ENCODE results near the gene FAM174B.

Gene FAM174B

GRCh38 chr15:92647467-92648163 is 8.0 kb downstream of the FAM174B start:
- no peaks in the 10 kb centered on the region for H3K36me3 ChIP-seq (ENCODE audit: control insufficient read depth in 5 of 5, insufficient read depth in 5 of 5, low read length in 5 of 5)
- peaks cover 0 to 3% (median 0%) of the 10 kb centered on the region in 5 donors for H3K9me3 ChIP-seq (ENCODE audit: control insufficient read depth in 5 of 5, low read length in 5 of 5)
- no peak overlapping the region for H3K9ac ChIP-seq (ENCODE audit: low read length in 5 of 5)
- no peak overlapping the region for H3K27ac ChIP-seq (ENCODE audit: low read depth, low read length)
- H3K27me3 ChIP-seq (ENCODE audit: control insufficient read depth in 5 of 5, insufficient read depth in 4 of 5, low read length in 5 of 5) = peaks cover 0 to 4% (median 0%) of the 10 kb centered on the region in 5 donors
- no peak overlapping the region for H3K4me3 ChIP-seq (ENCODE audit: low read depth in 1 of 5, low read length in 5 of 5)
- no peaks in the 10 kb centered on the region for H3K4me1 ChIP-seq (ENCODE audit: control insufficient read depth in 5 of 5, insufficient read depth in 5 of 5, low read length in 5 of 5)

- no peak overlapping the region for H3K9ac ChIP-seq (ENCODE audit: low read length in 5 of 5)
- H3K27me3 ChIP-seq (ENCODE audit: control insufficient read depth in 5 of 5, insufficient read depth in 4 of 5, low read length in 5 of 5) = no peaks in the 10 kb centered on the region
- no peaks in the 10 kb centered on the region for H3K4me1 ChIP-seq (ENCODE audit: control insufficient read depth in 5 of 5, insufficient read depth in 5 of 5, low read length in 5 of 5)
- no peaks in the 10 kb centered on the region for H3K36me3 ChIP-seq (ENCODE audit: control insufficient read depth in 5 of 5, insufficient read depth in 5 of 5, low read length in 5 of 5)
- H3K4me3 ChIP-seq (ENCODE audit: low read depth in 1 of 5, low read length in 5 of 5) = no peak overlapping the region
- no peak overlapping the region for H3K27ac ChIP-seq (ENCODE audit: low read depth, low read length)
- H3K9me3 ChIP-seq (ENCODE audit: control insufficient read depth in 5 of 5, low read length in 5 of 5) = peaks cover 0 to 3% (median 1%) of the 10 kb centered on the region in 5 donors
Measured at GRCh38 chr15:92646216-92646615, 9.4 kb downstream of the FAM174B start.

- H3K9me3 ChIP-seq (ENCODE audit: control insufficient read depth in 5 of 5, low read length in 5 of 5) = peaks cover 0 to 4% (median 0%) of the 10 kb centered on the region in 5 donors
- no peak overlapping the region for H3K4me3 ChIP-seq (ENCODE audit: low read depth in 1 of 5, low read length in 5 of 5)
- H3K36me3 ChIP-seq (ENCODE audit: control insufficient read depth in 5 of 5, insufficient read depth in 5 of 5, low read length in 5 of 5) = no peaks in the 10 kb centered on the region
- no peaks in the 10 kb centered on the region for H3K27me3 ChIP-seq (ENCODE audit: control insufficient read depth in 5 of 5, insufficient read depth in 4 of 5, low read length in 5 of 5)
- H3K9ac ChIP-seq (ENCODE audit: low read length in 5 of 5) = no peak overlapping the region
- H3K27ac ChIP-seq (ENCODE audit: low read depth, low read length) = no peak overlapping the region
- H3K4me1 ChIP-seq (ENCODE audit: control insufficient read depth in 5 of 5, insufficient read depth in 5 of 5, low read length in 5 of 5) = no peaks in the 10 kb centered on the region
Measured at GRCh38 chr15:92645731-92646130, 9.8 kb downstream of the FAM174B start.

- Histone ChIP-seq H3K27ac (ENCODE audit: low read depth, low read length) (no peak overlapping the region), H3K36me3 (ENCODE audit: control insufficient read depth in 5 of 5, insufficient read depth in 5 of 5, low read length in 5 of 5) (no peaks in the 10 kb centered on the region), H3K27me3 (ENCODE audit: control insufficient read depth in 5 of 5, insufficient read depth in 4 of 5, low read length in 5 of 5) (no peaks in the 10 kb centered on the region), H3K4me3 (ENCODE audit: low read depth in 1 of 5, low read length in 5 of 5) (no peak overlapping the region), H3K9me3 (ENCODE audit: control insufficient read depth in 5 of 5, low read length in 5 of 5) (peaks cover 0 to 4% (median 0%) of the 10 kb centered on the region in 5 donors), H3K9ac (ENCODE audit: low read length in 5 of 5) (no peak overlapping the region), H3K4me1 (ENCODE audit: control insufficient read depth in 5 of 5, insufficient read depth in 5 of 5, low read length in 5 of 5) (no peaks in the 10 kb centered on the region)
Measured at GRCh38 chr15:92645051-92645631, 10.4 kb downstream of the FAM174B start.

- H3K4me3 ChIP-seq (ENCODE audit: low read depth in 1 of 5, low read length in 5 of 5) = no peak overlapping the region
- H3K9me3 ChIP-seq (ENCODE audit: control insufficient read depth in 5 of 5, low read length in 5 of 5) = peaks cover 0 to 8% (median 7%) of the 10 kb centered on the region in 5 donors
- H3K27ac ChIP-seq (ENCODE audit: low read depth, low read length) = no peak overlapping the region
- no peaks in the 10 kb centered on the region for H3K27me3 ChIP-seq (ENCODE audit: control insufficient read depth in 5 of 5, insufficient read depth in 4 of 5, low read length in 5 of 5)
- H3K4me1 ChIP-seq (ENCODE audit: control insufficient read depth in 5 of 5, insufficient read depth in 5 of 5, low read length in 5 of 5) = no peaks in the 10 kb centered on the region
- no peaks in the 10 kb centered on the region for H3K36me3 ChIP-seq (ENCODE audit: control insufficient read depth in 5 of 5, insufficient read depth in 5 of 5, low read length in 5 of 5)
- H3K9ac ChIP-seq (ENCODE audit: low read length in 5 of 5) = no peak overlapping the region
Measured at GRCh38 chr15:92643849-92644815, 11.4 kb downstream of the FAM174B start.

- Histone ChIP-seq H3K9me3 (ENCODE audit: control insufficient read depth in 5 of 5, low read length in 5 of 5) (peaks cover 0 to 8% (median 7%) of the 10 kb centered on the region in 5 donors), H3K27me3 (ENCODE audit: control insufficient read depth in 5 of 5, insufficient read depth in 4 of 5, low read length in 5 of 5) (no peaks in the 10 kb centered on the region), H3K4me3 (ENCODE audit: low read depth in 1 of 5, low read length in 5 of 5) (no peak overlapping the region), H3K9ac (ENCODE audit: low read length in 5 of 5) (no peak overlapping the region), H3K36me3 (ENCODE audit: control insufficient read depth in 5 of 5, insufficient read depth in 5 of 5, low read length in 5 of 5) (no peaks in the 10 kb centered on the region), H3K27ac (ENCODE audit: low read depth, low read length) (no peak overlapping the region), H3K4me1 (ENCODE audit: control insufficient read depth in 5 of 5, insufficient read depth in 5 of 5, low read length in 5 of 5) (no peaks in the 10 kb centered on the region)
Measured at GRCh38 chr15:92638709-92639365, 16.7 kb downstream of the FAM174B start.

GRCh38 chr15:92638291-92638708 is 17.3 kb downstream of the FAM174B start:
- no peaks in the 10 kb centered on the region for H3K36me3 ChIP-seq (ENCODE audit: control insufficient read depth in 5 of 5, insufficient read depth in 5 of 5, low read length in 5 of 5)
- H3K27me3 ChIP-seq (ENCODE audit: control insufficient read depth in 5 of 5, insufficient read depth in 4 of 5, low read length in 5 of 5) = no peaks in the 10 kb centered on the region
- no peaks in the 10 kb centered on the region for H3K4me1 ChIP-seq (ENCODE audit: control insufficient read depth in 5 of 5, insufficient read depth in 5 of 5, low read length in 5 of 5)
- peaks cover 0 to 8% (median 7%) of the 10 kb centered on the region in 5 donors for H3K9me3 ChIP-seq (ENCODE audit: control insufficient read depth in 5 of 5, low read length in 5 of 5)
- no peak overlapping the region for H3K9ac ChIP-seq (ENCODE audit: low read length in 5 of 5)
- no peak overlapping the region for H3K4me3 ChIP-seq (ENCODE audit: low read depth in 1 of 5, low read length in 5 of 5)
- H3K27ac ChIP-seq (ENCODE audit: low read depth, low read length) = no peak overlapping the region

GRCh38 chr15:92637626-92638025 is 17.9 kb downstream of the FAM174B start:
- H3K4me3 ChIP-seq (ENCODE audit: low read depth in 1 of 5, low read length in 5 of 5) = no peak overlapping the region
- H3K27me3 ChIP-seq (ENCODE audit: control insufficient read depth in 5 of 5, insufficient read depth in 4 of 5, low read length in 5 of 5) = no peaks in the 10 kb centered on the region
- no peak overlapping the region for H3K9ac ChIP-seq (ENCODE audit: low read length in 5 of 5)
- no peak overlapping the region for H3K27ac ChIP-seq (ENCODE audit: low read depth, low read length)
- peaks cover 0 to 8% (median 7%) of the 10 kb centered on the region in 5 donors for H3K9me3 ChIP-seq (ENCODE audit: control insufficient read depth in 5 of 5, low read length in 5 of 5)
- H3K4me1 ChIP-seq (ENCODE audit: control insufficient read depth in 5 of 5, insufficient read depth in 5 of 5, low read length in 5 of 5) = no peaks in the 10 kb centered on the region
- H3K36me3 ChIP-seq (ENCODE audit: control insufficient read depth in 5 of 5, insufficient read depth in 5 of 5, low read length in 5 of 5) = no peaks in the 10 kb centered on the region

- Histone ChIP-seq H3K27ac (ENCODE audit: low read depth, low read length) (no peak overlapping the region), H3K9me3 (ENCODE audit: control insufficient read depth in 5 of 5, low read length in 5 of 5) (peaks cover 0 to 8% (median 7%) of the 10 kb centered on the region in 5 donors), H3K27me3 (ENCODE audit: control insufficient read depth in 5 of 5, insufficient read depth in 4 of 5, low read length in 5 of 5) (no peaks in the 10 kb centered on the region), H3K4me1 (ENCODE audit: control insufficient read depth in 5 of 5, insufficient read depth in 5 of 5, low read length in 5 of 5) (no peaks in the 10 kb centered on the region), H3K9ac (ENCODE audit: low read length in 5 of 5) (no peak overlapping the region), H3K36me3 (ENCODE audit: control insufficient read depth in 5 of 5, insufficient read depth in 5 of 5, low read length in 5 of 5) (no peaks in the 10 kb centered on the region), H3K4me3 (ENCODE audit: low read depth in 1 of 5, low read length in 5 of 5) (no peak overlapping the region)
Measured at GRCh38 chr15:92636908-92637481, 18.6 kb downstream of the FAM174B start.

All from subcutaneous abdominal adipose tissue (tissue), 5 donors.